ENCODE measurements around the gene NPHP4. TPM values are rescaled to one million over a fixed set of nuclear protein-coding genes. Genes with fewer than 3 reads are reported as not detected.
A peak's percentile ranks its signal among the peaks of the same experiment; 100 is the strongest.
"Not testable (repeated sequence)": the region's sequence is repeated elsewhere in the genome, so short reads cannot be mapped to it uniquely, and the experiment has no call there.

Gene NPHP4
- polyA plus RNA-seq, 12 donors = 3.1 to 7.4 (median 3.7) TPM; not detected in 2

GRCh38 chr1:5855196-5855897 lies 136.9 kb downstream of the NPHP4 start:
- DNase-seq = no peak

GRCh38 chr1:5854754-5855153 lies 137.5 kb downstream of the NPHP4 start:
- no peak for DNase-seq

GRCh38 chr1:5853858-5854257 lies 138.4 kb downstream of the NPHP4 start:
- DNase-seq = not testable (repeated sequence)

- DNase-seq = no peak
Observed at GRCh38 chr1:5850503-5850902, 141.7 kb downstream of the NPHP4 start.

- no peak for DNase-seq
Observed at GRCh38 chr1:5849550-5849949, 142.7 kb downstream of the NPHP4 start.

GRCh38 chr1:5847013-5847659 lies 145.1 kb downstream of the NPHP4 start:
- peak; percentile 51 for DNase-seq

- no peak for DNase-seq
Observed at GRCh38 chr1:5845376-5845775, 146.8 kb downstream of the NPHP4 start.

GRCh38 chr1:5844442-5844841 lies 147.8 kb downstream of the NPHP4 start:
- DNase-seq = no peak

- DNase-seq = no peak
Observed at GRCh38 chr1:5843521-5844096, 148.6 kb downstream of the NPHP4 start.

GRCh38 chr1:5842679-5843078 lies 149.5 kb downstream of the NPHP4 start:
- no peak for DNase-seq

GRCh38 chr1:5840551-5841001 lies 151.6 kb downstream of the NPHP4 start:
- DNase-seq = no peak

GRCh38 chr1:5839881-5840550 lies 152.2 kb downstream of the NPHP4 start:
- DNase-seq = no peak

GRCh38 chr1:5839161-5839880 lies 152.9 kb downstream of the NPHP4 start:
- DNase-seq = no peak

- no peak for DNase-seq
Observed at GRCh38 chr1:5837976-5838653, 154.1 kb downstream of the NPHP4 start.

- DNase-seq = no peak
Observed at GRCh38 chr1:5836776-5837440, 155.3 kb downstream of the NPHP4 start.

- no peak for DNase-seq
Observed at GRCh38 chr1:5835179-5835562, 157.1 kb downstream of the NPHP4 start.

GRCh38 chr1:5834477-5835178 lies 157.6 kb downstream of the NPHP4 start:
- no peak for DNase-seq

GRCh38 chr1:5833911-5834310 lies 158.3 kb downstream of the NPHP4 start:
- DNase-seq = no peak

- DNase-seq = no peak
Observed at GRCh38 chr1:5832916-5833895, 159.0 kb downstream of the NPHP4 start.

All from muscle of arm (tissue), 12 donors.